Fibroblast of villous mesenchyme (primary cell): ENCODE data around the gene COL4A6. TPM values are rescaled to one million over a fixed set of nuclear protein-coding genes. Genes with fewer than 3 reads are reported as not detected.

Experiments used
- DNase-seq: peaks from one replicate; pipeline ENCODE4 v3.0.0-alpha.2; 2010; ENCODE audit warnings: low read depth
- H3K4me3 ChIP-seq: 2 replicates; pipeline ENCODE4 v1.5.1; 2011; ENCODE audit warnings: low read depth, mild to moderate bottlenecking, low read length
- CTCF ChIP-seq: IDR thresholded peaks from 2 replicates; pipeline ENCODE4 v1.5.1; 2012; ENCODE audit warnings: low read depth, mild to moderate bottlenecking, low read length; ENCODE audit not compliant: insufficient read depth
- total RNA-seq: library from RNA; depleted of rRNA; stranded (reverse); fragments of >200 nt; gene quantifications from 2 replicates; pipeline ENCODE4 v1.2.3, GENCODE V29; 2012

Gene COL4A6
- total RNA-seq, 1 donor, result 1.7 TPM

GRCh38 chrX:108437349-108438109 is 693 bp downstream of the COL4A6 start:
- peak overlapping the region; percentile 63 for H3K4me3 ChIP-seq
- no peak for TF ChIP-seq CTCF
- DNase-seq, result no peak

GRCh38 chrX:108435261-108435660 is 3.0 kb downstream of the COL4A6 start:
- TF ChIP-seq CTCF, result no peak
- H3K4me3 ChIP-seq, result no peak overlapping the region
- DNase-seq, result no peak

- no peak for DNase-seq
- TF ChIP-seq CTCF, result no peak
- no peak overlapping the region for H3K4me3 ChIP-seq
Observed at GRCh38 chrX:108426262-108426661, 12.0 kb downstream of the COL4A6 start.

- no peak overlapping the region for H3K4me3 ChIP-seq
- no peak for DNase-seq
- TF ChIP-seq CTCF, result no peak
Observed at GRCh38 chrX:108420481-108420880, 17.7 kb downstream of the COL4A6 start.

- no peak overlapping the region for H3K4me3 ChIP-seq
- DNase-seq, result no peak
- TF ChIP-seq CTCF, result no peak
Observed at GRCh38 chrX:108419401-108419800, 18.8 kb downstream of the COL4A6 start.

GRCh38 chrX:108417257-108417656 is 21.0 kb downstream of the COL4A6 start:
- no peak for DNase-seq
- H3K4me3 ChIP-seq, result no peak overlapping the region
- TF ChIP-seq CTCF, result no peak

GRCh38 chrX:108415891-108416290 is 22.3 kb downstream of the COL4A6 start:
- no peak overlapping the region for H3K4me3 ChIP-seq
- no peak for DNase-seq
- no peak for TF ChIP-seq CTCF
